ENCODE measurements around the gene CDK13. TPM values are rescaled to one million over a fixed set of nuclear protein-coding genes. Genes with fewer than 3 reads are reported as not detected.

Gene CDK13
- total and polyA plus RNA-seq, 9 of the 15 experiments (the other 6 are each of a cell fraction or from before 2014, with no cell fraction given) = 9.8 to 46.1 (median 32.4) TPM

DNA sequence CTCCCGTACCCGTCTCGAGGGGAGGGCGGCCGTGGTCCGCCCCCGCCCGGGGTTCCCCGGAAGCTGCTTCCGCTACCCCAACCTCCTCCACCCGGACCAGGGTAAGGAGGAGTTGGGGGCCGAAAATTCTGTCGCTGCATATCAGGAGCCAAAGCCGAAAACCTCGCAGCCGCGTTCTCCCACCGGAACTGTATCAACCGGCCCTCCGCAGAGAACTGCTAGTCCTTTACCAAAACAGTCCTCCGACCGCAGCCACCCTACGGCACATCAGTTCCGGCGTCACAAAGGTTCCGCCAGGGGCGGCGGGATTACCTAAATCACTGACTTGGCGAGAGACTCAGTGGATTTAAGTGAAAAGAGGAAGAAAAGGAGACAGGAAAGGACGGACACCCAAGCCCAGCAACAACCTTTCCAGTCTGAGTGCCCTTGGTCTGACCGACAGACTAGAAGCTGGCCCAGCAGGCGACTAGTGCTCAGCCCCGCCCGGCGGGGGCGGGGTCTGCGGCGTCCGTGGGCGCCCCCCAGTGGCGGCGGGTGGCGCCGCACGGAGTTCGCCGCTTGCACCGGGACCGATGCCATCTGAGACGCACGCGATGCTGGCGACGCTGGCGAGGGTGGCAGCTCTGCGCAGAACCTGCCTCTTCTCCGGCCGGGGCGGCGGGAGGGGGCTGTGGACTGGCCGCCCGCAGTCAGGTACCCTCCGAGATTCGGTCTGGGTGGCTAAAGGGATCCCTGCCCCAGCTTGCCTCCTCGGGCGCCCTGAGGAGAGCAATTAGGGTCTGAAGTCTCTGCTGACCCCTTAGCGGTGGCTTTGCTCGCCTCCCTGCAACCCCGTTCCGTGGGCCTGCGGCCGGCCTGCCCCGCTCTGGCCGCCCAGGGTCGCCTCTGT lies 184.6 kb downstream of the CDK13 start, which contains the start of the genes MPLKIP and SUGCT (continued):
- TF ChIP-seq NCOA1 (IDR thresholded peaks at IDR 0.05; ENCODE audit: low read depth) (peak; percentile 99), BHLHE40 (IDR thresholded peaks at IDR 0.05; ENCODE audit: low read length) (peak; percentile 50), TEAD2 (tag; IDR thresholded peaks at IDR 0.05) (no peak), ZC3H8 (IDR thresholded peaks at IDR 0.05) (no peak), TFAM (CRISPR knock-in tag; conservative IDR thresholded peaks at IDR 0.05) (no peak), KAT2B (IDR thresholded peaks at IDR 0.05; ENCODE audit: low read depth, low read length) (no peak), HDAC1 (IDR thresholded peaks at IDR 0.05) (peak in 1 of 2 experiments; percentile 74; a peak in 2 of 4 replicates), ARID2 (IDR thresholded peaks at IDR 0.05) (no peak), NR2C2 (CRISPR knock-in tag; IDR thresholded peaks at IDR 0.05) (0 out of 2 replicates have a peak, but pooled peaks have one; percentile 47), NR2C2 (tag; IDR thresholded peaks at IDR 0.05) (peak; percentile 92), RBM25 (IDR thresholded peaks at IDR 0.05; ENCODE audit: low read depth, low read length, severe bottlenecking) (peak; percentile 45), TBP (optimal IDR thresholded peaks at IDR 0.05; ENCODE audit: low read depth, low read length) (peak; percentile 96), TAL1 (IDR thresholded peaks at IDR 0.05) (peak; percentile 20; the same call in 1 of the 2 replicates), ZBTB17 (CRISPR knock-in tag; IDR thresholded peaks at IDR 0.05) (peak; percentile 41; the same call in 1 of the 2 replicates), ZNF644 (tag; IDR thresholded peaks at IDR 0.05; ENCODE audit: low read depth) (0 out of 2 replicates have a peak, but pooled peaks have one; percentile 6), MCM3 (IDR thresholded peaks at IDR 0.05) (no peak)
- TF ChIP-seq, protein P1, sequence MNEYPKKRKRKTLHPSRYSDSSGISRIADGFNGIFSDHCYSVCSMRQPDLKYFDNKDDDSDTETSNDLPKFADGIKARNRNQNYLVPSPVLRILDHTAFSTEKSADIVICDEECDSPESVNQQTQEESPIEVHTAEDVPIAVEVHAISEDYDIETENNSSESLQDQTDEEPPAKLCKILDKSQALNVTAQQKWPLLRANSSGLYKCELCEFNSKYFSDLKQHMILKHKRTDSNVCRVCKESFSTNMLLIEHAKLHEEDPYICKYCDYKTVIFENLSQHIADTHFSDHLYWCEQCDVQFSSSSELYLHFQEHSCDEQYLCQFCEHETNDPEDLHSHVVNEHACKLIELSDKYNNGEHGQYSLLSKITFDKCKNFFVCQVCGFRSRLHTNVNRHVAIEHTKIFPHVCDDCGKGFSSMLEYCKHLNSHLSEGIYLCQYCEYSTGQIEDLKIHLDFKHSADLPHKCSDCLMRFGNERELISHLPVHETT (CRISPR knock-in tag; conservative IDR thresholded peaks at IDR 0.05 in 1 of 2, IDR thresholded peaks at IDR 0.05 in 1 of 2) = peak in 1 of 2 experiments; percentile 59; a peak in 2 of 4 replicates
- TF ChIP-seq, protein P2, sequence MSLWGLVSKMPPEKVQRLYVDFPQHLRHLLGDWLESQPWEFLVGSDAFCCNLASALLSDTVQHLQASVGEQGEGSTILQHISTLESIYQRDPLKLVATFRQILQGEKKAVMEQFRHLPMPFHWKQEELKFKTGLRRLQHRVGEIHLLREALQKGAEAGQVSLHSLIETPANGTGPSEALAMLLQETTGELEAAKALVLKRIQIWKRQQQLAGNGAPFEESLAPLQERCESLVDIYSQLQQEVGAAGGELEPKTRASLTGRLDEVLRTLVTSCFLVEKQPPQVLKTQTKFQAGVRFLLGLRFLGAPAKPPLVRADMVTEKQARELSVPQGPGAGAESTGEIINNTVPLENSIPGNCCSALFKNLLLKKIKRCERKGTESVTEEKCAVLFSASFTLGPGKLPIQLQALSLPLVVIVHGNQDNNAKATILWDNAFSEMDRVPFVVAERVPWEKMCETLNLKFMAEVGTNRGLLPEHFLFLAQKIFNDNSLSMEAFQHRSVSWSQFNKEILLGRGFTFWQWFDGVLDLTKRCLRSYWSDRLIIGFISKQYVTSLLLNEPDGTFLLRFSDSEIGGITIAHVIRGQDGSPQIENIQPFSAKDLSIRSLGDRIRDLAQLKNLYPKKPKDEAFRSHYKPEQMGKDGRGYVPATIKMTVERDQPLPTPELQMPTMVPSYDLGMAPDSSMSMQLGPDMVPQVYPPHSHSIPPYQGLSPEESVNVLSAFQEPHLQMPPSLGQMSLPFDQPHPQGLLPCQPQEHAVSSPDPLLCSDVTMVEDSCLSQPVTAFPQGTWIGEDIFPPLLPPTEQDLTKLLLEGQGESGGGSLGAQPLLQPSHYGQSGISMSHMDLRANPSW (CRISPR knock-in tag; IDR thresholded peaks at IDR 0.05) = no peak
- TF ChIP-seq, protein P3, sequence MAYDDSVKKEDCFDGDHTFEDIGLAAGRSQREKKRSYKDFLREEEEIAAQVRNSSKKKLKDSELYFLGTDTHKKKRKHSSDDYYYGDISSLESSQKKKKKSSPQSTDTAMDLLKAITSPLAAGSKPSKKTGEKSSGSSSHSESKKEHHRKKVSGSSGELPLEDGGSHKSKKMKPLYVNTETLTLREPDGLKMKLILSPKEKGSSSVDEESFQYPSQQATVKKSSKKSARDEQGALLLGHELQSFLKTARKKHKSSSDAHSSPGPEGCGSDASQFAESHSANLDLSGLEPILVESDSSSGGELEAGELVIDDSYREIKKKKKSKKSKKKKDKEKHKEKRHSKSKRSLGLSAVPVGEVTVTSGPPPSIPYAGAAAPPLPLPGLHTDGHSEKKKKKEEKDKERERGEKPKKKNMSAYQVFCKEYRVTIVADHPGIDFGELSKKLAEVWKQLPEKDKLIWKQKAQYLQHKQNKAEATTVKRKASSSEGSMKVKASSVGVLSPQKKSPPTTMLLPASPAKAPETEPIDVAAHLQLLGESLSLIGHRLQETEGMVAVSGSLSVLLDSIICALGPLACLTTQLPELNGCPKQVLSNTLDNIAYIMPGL (CRISPR knock-in tag; IDR thresholded peaks at IDR 0.05) = peak; percentile 67
- TF ChIP-seq, protein P4, sequence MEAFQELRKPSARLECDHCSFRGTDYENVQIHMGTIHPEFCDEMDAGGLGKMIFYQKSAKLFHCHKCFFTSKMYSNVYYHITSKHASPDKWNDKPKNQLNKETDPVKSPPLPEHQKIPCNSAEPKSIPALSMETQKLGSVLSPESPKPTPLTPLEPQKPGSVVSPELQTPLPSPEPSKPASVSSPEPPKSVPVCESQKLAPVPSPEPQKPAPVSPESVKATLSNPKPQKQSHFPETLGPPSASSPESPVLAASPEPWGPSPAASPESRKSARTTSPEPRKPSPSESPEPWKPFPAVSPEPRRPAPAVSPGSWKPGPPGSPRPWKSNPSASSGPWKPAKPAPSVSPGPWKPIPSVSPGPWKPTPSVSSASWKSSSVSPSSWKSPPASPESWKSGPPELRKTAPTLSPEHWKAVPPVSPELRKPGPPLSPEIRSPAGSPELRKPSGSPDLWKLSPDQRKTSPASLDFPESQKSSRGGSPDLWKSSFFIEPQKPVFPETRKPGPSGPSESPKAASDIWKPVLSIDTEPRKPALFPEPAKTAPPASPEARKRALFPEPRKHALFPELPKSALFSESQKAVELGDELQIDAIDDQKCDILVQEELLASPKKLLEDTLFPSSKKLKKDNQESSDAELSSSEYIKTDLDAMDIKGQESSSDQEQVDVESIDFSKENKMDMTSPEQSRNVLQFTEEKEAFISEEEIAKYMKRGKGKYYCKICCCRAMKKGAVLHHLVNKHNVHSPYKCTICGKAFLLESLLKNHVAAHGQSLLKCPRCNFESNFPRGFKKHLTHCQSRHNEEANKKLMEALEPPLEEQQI (IDR thresholded peaks at IDR 0.05) = 0 out of 2 replicates have a peak, but pooled peaks have one; percentile 21
